Gastroesophageal sphincter (tissue), 4 donors: ENCODE data around the gene FIGNL1. TPM values are rescaled to one million over a fixed set of nuclear protein-coding genes. Genes with fewer than 3 reads are reported as not detected.

Experiments used
- ATAC-seq: fragments of 150-250 bp; one replicate; pipeline ENCODE4 v1.9.1; 2016; ENCODE audit warnings: mild to moderate bottlenecking, moderate library complexity
- H3K27ac ChIP-seq, 4 donors: fragments of 200-600 bp; sonication (generic) in 3 of 4; 1 replicate in 3 of 4; 2 replicates in 1 of 4; pipeline ENCODE4 v1.5.1; 2016 to 2019
- H3K27me3 ChIP-seq: fragments of 200-600 bp; sonication (generic); one replicate; pipeline ENCODE4 v1.5.1; 2019
- H3K36me3 ChIP-seq, 2 donors: fragments of 200-600 bp; sonication (generic); one replicate each; pipeline ENCODE4 v1.5.1; 2019; ENCODE audit warnings: control low read depth in 1 of 2
- H3K4me1 ChIP-seq, 3 donors: fragments of 200-600 bp; sonication (generic); 1 replicate in 2 of 3; 2 replicates in 1 of 3; pipeline ENCODE4 v1.5.1; 2016 to 2019; ENCODE audit warnings: control low read depth in 2 of 3
- H3K4me3 ChIP-seq, 2 donors: fragments of 200-600 bp; sonication (generic); one replicate each; pipeline ENCODE4 v1.5.1; 2019; ENCODE audit warnings: mild to moderate bottlenecking in 1 of 2, moderate library complexity in 1 of 2
- H3K9me3 ChIP-seq, 3 donors: fragments of 200-600 bp; sonication (generic); one replicate each; pipeline ENCODE4 v1.5.1; 2017 to 2019; ENCODE audit warnings: control low read depth in 2 of 3
- CTCF ChIP-seq, 4 experiments: fragments of 200-600 bp in 2 of 4; fragments of 450-650 bp in 2 of 4; sonication (generic) in 1 of 4; IDR thresholded peaks; one replicate each; pipeline ENCODE4 v1.5.1; 2017 to 2019; ENCODE audit warnings: antibody characterized with exemption in 4 of 4, mild to moderate bottlenecking in 2 of 4, moderate library complexity in 2 of 4
- EP300 ChIP-seq: sonication (generic); formaldehyde crosslinking; IDR thresholded peaks from one replicate; pipeline ENCODE4 v1.6.1; 2017; ENCODE audit warnings: antibody characterized with exemption, mild to moderate bottlenecking
- POLR2A ChIP-seq, 2 donors: fragments of 450-650 bp; IDR thresholded peaks; one replicate each; pipeline ENCODE4 v1.6.1; 2017; ENCODE audit warnings: antibody characterized with exemption in 2 of 2, mild to moderate bottlenecking in 2 of 2, moderate library complexity in 1 of 2
- POLR2AphosphoS5 ChIP-seq: sonication (generic); formaldehyde crosslinking; IDR thresholded peaks from one replicate; pipeline ENCODE4 v1.6.1; 2017; ENCODE audit warnings: antibody characterized with exemption
- WGBS, 2 donors: methylation state at CpG; one replicate each; pipeline ENCODE4 v1.1.5; 2018; ENCODE audit warnings: low coverage in 1 of 2; 5-methylcytosine and 5-hydroxymethylcytosine counted together
- total RNA-seq, 4 donors: library from RNA; depleted of rRNA; stranded (reverse); fragments of >200 nt; gene quantifications; one replicate each; pipeline ENCODE4 v1.1.0, GENCODE V29; 2016

FIGNL1 gene, protein sequence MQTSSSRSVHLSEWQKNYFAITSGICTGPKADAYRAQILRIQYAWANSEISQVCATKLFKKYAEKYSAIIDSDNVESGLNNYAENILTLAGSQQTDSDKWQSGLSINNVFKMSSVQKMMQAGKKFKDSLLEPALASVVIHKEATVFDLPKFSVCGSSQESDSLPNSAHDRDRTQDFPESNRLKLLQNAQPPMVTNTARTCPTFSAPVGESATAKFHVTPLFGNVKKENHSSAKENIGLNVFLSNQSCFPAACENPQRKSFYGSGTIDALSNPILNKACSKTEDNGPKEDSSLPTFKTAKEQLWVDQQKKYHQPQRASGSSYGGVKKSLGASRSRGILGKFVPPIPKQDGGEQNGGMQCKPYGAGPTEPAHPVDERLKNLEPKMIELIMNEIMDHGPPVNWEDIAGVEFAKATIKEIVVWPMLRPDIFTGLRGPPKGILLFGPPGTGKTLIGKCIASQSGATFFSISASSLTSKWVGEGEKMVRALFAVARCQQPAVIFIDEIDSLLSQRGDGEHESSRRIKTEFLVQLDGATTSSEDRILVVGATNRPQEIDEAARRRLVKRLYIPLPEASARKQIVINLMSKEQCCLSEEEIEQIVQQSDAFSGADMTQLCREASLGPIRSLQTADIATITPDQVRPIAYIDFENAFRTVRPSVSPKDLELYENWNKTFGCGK
- 1 to 10 TPM; 5.0 to 8.5 (median 6.4) TPM for total RNA-seq

DNA sequence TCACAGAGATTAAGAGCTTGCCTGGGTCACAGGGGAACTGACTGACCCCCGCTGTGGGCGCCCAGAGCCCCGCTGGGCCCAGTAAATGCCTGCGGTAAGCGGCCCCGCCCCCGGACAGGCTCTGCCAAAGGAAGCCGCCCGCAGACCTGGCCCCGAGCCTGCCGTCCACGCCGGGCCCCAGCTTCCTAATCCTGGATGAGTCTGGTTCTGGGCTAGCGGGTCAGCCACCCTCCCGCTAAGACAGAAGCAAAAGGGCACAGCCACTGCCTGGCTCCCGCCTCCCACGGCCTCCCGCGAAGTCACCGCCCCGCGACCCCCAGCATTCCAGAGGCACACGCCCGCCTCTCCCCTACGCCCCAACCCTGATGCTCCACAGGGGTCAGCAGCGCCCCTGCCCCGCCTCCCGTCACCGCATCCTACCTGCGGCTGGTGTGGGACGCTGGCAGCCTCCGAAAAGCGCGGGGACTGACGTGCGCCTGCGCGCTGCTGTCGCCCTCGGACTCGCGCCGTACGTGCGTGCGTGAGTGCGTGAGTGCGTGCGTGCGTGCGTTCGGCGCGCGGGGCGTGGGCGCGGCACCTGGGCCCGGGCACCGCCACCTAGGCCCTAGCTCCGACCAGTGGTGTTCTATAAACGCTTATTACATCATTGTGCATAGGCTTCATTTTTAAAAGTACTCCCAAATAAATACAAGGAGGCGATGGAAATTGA lies at the start of gene FIGNL1:
Gene FIGNL1, minus strand, starts transcription at position 470 of the 709 bp plus-strand sequence. CDS start 3,063 bp downstream, outside the sequence.
- peak; percentile 92 for ATAC-seq
- TF ChIP-seq EP300 (no peak), POLR2AphosphoS5 (peak; percentile 56), POLR2A (IDR thresholded peaks at IDR 0.05) (peak; percentile 32), CTCF (IDR thresholded peaks at IDR 0.05) (peak in 1 of 4 experiments; percentile 9)
- H3K27ac ChIP-seq, result peak within 1 kb of the TSS in 3 of 4 donors; percentile 83 to 88 (median 84)

DNA sequence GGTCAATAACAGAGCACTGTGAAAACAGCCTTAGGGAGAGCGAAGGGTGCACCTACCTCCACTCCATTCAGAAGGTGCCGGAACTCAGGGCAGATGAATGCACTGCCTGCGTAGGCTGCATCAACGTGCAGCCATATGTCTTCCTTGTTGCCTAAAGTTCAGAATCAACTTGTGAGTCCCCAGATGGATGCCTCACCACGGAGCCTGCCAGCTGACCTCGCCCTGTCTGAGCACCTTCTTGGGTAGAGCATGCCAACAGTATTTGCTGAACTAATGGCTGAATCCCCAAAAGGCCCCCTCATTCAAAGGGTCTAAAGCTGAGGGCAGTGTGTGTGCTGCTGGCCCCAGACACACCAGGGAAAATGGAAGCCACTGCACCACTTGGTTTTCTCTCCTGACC lies 48.9 kb upstream of the FIGNL1 start:
- Histone ChIP-seq H3K36me3 (no peaks in the 10 kb centered on the region), H3K9me3 (no peaks in the 10 kb centered on the region), H3K4me3 (no peak overlapping the region), H3K27ac (no peak overlapping the region), H3K4me1 (peaks cover 0 to 31% (median 8%) of the 10 kb centered on the region in 3 donors), H3K27me3 (peaks cover 12% of the 10 kb centered on the region)
- ATAC-seq, result no peak
- TF ChIP-seq CTCF (IDR thresholded peaks at IDR 0.05) (no peak), POLR2AphosphoS5 (no peak), POLR2A (IDR thresholded peaks at IDR 0.05) (no peak), EP300 (no peak)
- 75 to 94% methylated on average over 4 of the region's 6 CpGs for WGBS, 2 donors

More for the DNA sequence above, at the start of gene FIGNL1:
- peak within 1 kb of the TSS; percentile 39 to 81 for H3K4me3 ChIP-seq
- H3K9me3 ChIP-seq, result no peaks in the 10 kb centered on the region
- WGBS, 2 donors, result 0 to 2% methylated on average over 5 to 9 of the region's 63 CpGs
- no peaks in the 10 kb centered on the region for H3K27me3 ChIP-seq
- H3K36me3 ChIP-seq, result peaks cover 0 to 26% of the 10 kb centered on the region in 2 donors
- peaks cover 0 to 22% (median 6%) of the 10 kb centered on the region in 3 donors for H3K4me1 ChIP-seq

DNA sequence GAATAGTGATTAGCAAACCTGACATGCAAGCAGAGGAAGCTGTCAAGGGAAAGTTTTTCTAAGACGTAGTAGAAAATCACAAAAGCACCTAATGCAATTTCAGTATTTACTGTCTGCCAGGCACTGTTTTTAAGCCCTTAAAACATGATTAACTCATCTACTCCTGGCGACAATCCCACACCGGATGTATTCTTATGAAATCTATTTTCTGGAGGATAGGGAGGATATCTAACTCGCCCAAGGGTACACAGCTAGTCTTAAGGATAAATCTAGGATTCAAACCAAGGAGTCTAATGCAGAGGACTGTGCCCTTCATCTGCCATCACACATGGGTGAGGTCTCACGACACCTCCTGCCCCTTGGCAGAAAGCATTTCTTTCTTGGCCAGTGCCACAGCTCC lies 47.8 kb upstream of the FIGNL1 start:
- 50 to 69% methylated on average over 5 of the region's 5 CpGs for WGBS, 2 donors
- Histone ChIP-seq H3K4me3 (no peak overlapping the region), H3K4me1 (peaks cover 0 to 29% (median 5%) of the 10 kb centered on the region in 3 donors), H3K9me3 (no peaks in the 10 kb centered on the region), H3K27ac (peak overlapping the region in 2 of 4 donors; percentile 1 to 33), H3K27me3 (peaks cover 13% of the 10 kb centered on the region), H3K36me3 (no peaks in the 10 kb centered on the region)
- TF ChIP-seq POLR2AphosphoS5, result no peak
- no peak for TF ChIP-seq CTCF (IDR thresholded peaks at IDR 0.05)
- TF ChIP-seq EP300, result no peak
- ATAC-seq, result no peak

DNA sequence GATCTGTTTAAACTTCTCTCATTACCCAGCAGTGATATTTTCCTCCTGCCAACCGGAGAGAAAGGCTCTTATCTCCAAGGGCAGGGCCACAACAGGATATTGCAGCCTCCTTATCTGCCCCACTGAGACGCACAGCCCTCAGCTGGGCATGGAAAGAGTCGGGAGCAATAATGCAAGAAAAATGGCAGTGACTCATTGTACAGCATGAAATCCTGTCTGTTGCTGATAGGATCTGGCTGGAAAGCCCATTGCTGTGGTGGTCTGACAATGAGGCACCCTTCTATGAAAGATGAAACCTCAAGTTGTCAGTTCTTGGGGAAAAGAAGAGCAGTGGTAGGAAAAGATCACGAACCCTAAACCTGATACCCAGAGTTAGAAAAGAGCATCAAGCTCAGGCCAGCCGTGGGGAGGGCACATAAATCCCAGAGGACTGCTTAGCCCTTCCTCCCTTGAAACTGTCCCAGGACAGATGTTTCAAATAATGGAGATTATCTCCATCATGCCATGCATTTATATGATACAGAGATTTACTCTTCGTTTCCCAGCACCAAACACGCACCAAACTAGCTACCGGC lies 47.0 kb upstream of the FIGNL1 start:
- 52 to 53% methylated on average over 3 to 8 of the region's 8 CpGs for WGBS, 2 donors
- H3K9me3 ChIP-seq, result no peaks in the 10 kb centered on the region
- no peak for TF ChIP-seq EP300
- H3K27ac ChIP-seq, result no peak overlapping the region
- H3K27me3 ChIP-seq, result peaks cover 17% of the 10 kb centered on the region
- peak; percentile 35 for ATAC-seq
- H3K4me3 ChIP-seq, result no peak overlapping the region
- H3K36me3 ChIP-seq, result no peaks in the 10 kb centered on the region
- H3K4me1 ChIP-seq, result peaks cover 0 to 22% (median 0%) of the 10 kb centered on the region in 3 donors

DNA sequence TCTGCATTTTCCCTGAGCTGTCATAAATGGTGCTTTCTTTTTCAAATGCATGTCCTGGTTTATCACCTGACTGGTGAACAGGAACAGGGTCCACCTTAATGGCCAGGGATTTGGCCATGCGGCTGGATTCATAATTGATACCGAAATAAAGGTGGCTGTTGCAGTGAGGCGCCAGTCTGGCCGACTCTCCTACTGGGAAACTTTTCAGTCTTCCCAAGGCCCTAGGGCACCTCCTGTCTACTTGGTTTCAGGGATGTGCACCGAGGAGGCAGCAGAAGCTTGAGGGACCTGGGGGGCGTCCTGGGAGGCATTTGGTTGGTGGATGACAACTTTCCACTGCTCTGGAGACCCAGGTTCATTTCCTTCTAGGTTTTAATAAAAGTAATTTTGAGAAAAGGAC lies 46.4 kb upstream of the FIGNL1 start:
- TF ChIP-seq EP300 (no peak), CTCF (IDR thresholded peaks at IDR 0.05) (no peak), POLR2AphosphoS5 (no peak), POLR2A (IDR thresholded peaks at IDR 0.05) (no peak)
- no peak overlapping the region for H3K27ac ChIP-seq
- H3K4me1 ChIP-seq, result peaks cover 0 to 16% (median 0%) of the 10 kb centered on the region in 3 donors
- H3K27me3 ChIP-seq, result peaks cover 17% of the 10 kb centered on the region
- H3K9me3 ChIP-seq, result no peaks in the 10 kb centered on the region
- 70 to 83% methylated on average over 2 to 4 of the region's 6 CpGs for WGBS, 2 donors
- no peak for ATAC-seq
- H3K4me3 ChIP-seq, result no peak overlapping the region
- no peaks in the 10 kb centered on the region for H3K36me3 ChIP-seq
